GM18861 (cell line): ENCODE measurements around the gene ZNF618.

Experiments used
- ATAC-seq: cut with Tn5 transposase; IDR thresholded peaks from one replicate; pipeline ENCODE4 v1.9.1; 2021; ENCODE audit not compliant: unreplicated experiment

The ZNF618 gene

GRCh38 chr9:114092336-114092735, 216.2 kb downstream of the ZNF618 start:
- no peak for ATAC-seq

GRCh38 chr9:114093031-114093471, 216.9 kb downstream of the ZNF618 start:
- ATAC-seq: no peak

- no peak for ATAC-seq
Observed at GRCh38 chr9:114093761-114094505, 217.8 kb downstream of the ZNF618 start.

- ATAC-seq: no peak
Observed at GRCh38 chr9:114094971-114095370, 218.9 kb downstream of the ZNF618 start.

- no peak for ATAC-seq
Observed at GRCh38 chr9:114096041-114096511, 220.0 kb downstream of the ZNF618 start.

- no peak for ATAC-seq
Observed at GRCh38 chr9:114096866-114097612, 220.9 kb downstream of the ZNF618 start.

GRCh38 chr9:114097613-114098020, 221.5 kb downstream of the ZNF618 start:
- no peak for ATAC-seq

GRCh38 chr9:114098021-114098935, 222.2 kb downstream of the ZNF618 start:
- ATAC-seq: no peak

GRCh38 chr9:114098936-114099668, 223.0 kb downstream of the ZNF618 start, which contains the start of gene KIF12:
Gene KIF12, minus strand, starts transcription at chr9:114099292. Its CDS starts 16 bp downstream, at chr9:114099276.
- ATAC-seq: no peak

GRCh38 chr9:114099669-114100270, 223.7 kb downstream of the ZNF618 start:
- ATAC-seq: no peak

GRCh38 chr9:114100536-114100935, 224.4 kb downstream of the ZNF618 start:
- ATAC-seq: no peak

GRCh38 chr9:114102484-114102883, 226.4 kb downstream of the ZNF618 start:
- no peak for ATAC-seq

GRCh38 chr9:114105236-114105635, 229.1 kb downstream of the ZNF618 start:
- ATAC-seq: no peak
